ENCODE data around the gene EML5. TPM values are rescaled to one million over a fixed set of nuclear protein-coding genes. Genes with fewer than 3 reads are reported as not detected.

The EML5 gene
- total RNA-seq, 2 donors from 2014 or later: 8.3 to 17.2 TPM

DNA sequence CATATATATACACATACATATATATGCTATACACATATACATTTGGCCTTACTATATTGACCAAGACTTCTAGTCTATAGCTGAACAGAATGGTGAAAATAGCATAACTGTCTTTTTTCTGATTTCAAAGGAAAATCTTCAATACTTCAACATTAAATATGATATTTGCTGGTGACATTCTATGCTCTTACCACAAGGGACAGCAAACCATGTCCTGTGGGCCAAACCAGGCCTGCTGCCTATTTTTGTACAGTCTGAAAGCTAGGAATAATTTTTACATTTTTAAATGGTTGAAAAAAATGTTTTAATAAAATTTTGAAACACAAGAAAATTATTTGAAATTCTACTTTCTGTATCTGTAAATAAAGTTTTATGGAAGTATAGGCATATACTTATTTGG, 63.6 kb downstream of the EML5 start:
- TF ChIP-seq, protein P1, sequence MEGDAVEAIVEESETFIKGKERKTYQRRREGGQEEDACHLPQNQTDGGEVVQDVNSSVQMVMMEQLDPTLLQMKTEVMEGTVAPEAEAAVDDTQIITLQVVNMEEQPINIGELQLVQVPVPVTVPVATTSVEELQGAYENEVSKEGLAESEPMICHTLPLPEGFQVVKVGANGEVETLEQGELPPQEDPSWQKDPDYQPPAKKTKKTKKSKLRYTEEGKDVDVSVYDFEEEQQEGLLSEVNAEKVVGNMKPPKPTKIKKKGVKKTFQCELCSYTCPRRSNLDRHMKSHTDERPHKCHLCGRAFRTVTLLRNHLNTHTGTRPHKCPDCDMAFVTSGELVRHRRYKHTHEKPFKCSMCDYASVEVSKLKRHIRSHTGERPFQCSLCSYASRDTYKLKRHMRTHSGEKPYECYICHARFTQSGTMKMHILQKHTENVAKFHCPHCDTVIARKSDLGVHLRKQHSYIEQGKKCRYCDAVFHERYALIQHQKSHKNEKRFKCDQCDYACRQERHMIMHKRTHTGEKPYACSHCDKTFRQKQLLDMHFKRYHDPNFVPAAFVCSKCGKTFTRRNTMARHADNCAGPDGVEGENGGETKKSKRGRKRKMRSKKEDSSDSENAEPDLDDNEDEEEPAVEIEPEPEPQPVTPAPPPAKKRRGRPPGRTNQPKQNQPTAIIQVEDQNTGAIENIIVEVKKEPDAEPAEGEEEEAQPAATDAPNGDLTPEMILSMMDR (IDR thresholded peaks at IDR 0.05): no peak
- TF ChIP-seq POLR2A (IDR thresholded peaks at IDR 0.05) (no peak), POLR2AphosphoS5 (IDR thresholded peaks at IDR 0.05) (no peak)
- DNase-seq (ENCODE audit: low spot score): no peak
- intact Hi-C loops (cut with DNase I): no loop called here
- H3K4me3 ChIP-seq: no peak overlapping the region
- H3K9me3 ChIP-seq: no peaks in the 10 kb centered on the region
- no peak overlapping the region for H3K27ac ChIP-seq
- H3K27me3 ChIP-seq (replicated peaks; ENCODE audit: insufficient read depth): no peaks in the 10 kb centered on the region
- no peaks in the 10 kb centered on the region for H3K36me3 ChIP-seq
- no peaks in the 10 kb centered on the region for H3K4me1 ChIP-seq (replicated peaks)

DNA sequence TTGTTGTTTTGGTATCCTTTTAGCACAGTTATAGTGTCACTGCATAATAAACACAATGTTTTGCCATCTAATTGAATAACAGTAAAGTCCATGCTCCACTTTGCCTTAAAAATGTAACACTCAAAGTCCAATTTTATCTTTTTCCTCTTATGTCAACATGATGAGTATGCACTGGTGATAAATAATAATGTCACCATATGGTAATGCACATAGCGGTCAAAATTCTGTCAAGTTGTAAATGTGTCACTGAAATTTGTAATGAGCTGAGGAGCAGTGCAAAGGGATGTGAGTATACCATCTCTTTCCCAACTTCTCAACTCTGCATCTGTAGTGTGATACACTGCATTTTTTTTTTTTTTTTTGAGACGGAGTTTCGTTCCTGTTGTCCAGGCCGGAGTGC, 65.7 kb downstream of the EML5 start:
- TF ChIP-seq POLR2AphosphoS5 (IDR thresholded peaks at IDR 0.05) (no peak), POLR2A (IDR thresholded peaks at IDR 0.05) (no peak)
- TF ChIP-seq, protein P1 (IDR thresholded peaks at IDR 0.05): no peak
- no peaks in the 10 kb centered on the region for H3K4me1 ChIP-seq (replicated peaks)
- 85% methylated on average over 4 of the region's 4 CpGs for WGBS
- no peak for DNase-seq (ENCODE audit: low spot score)
- H3K27ac ChIP-seq: no peak overlapping the region
- H3K4me3 ChIP-seq: no peak overlapping the region
- H3K27me3 ChIP-seq (replicated peaks; ENCODE audit: insufficient read depth): no peaks in the 10 kb centered on the region
- H3K36me3 ChIP-seq: no peaks in the 10 kb centered on the region
- intact Hi-C loops (cut with DNase I): no loop called here
- H3K9me3 ChIP-seq: no peaks in the 10 kb centered on the region

DNA sequence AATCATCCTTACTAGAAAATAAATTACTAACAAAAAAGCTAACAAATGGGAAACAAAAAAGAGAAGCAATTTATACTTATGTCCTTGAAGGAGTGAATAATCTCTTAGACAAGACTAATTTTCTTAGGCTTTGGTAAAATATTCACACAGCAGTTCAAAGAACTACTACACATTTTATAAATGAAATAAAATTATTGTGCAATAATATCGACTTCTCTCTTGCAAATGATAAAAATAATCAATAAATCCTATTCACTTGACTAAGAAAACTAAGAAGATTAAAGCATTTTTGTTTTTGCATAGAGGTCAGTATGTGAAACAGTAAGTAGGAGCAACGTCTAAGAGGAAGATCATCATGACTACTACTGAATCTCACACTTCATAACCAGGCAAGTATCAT, 82.0 kb downstream of the EML5 start:
- no peak for DNase-seq (ENCODE audit: low spot score)
- WGBS: 78% methylated on average over 2 of the region's 2 CpGs

DNA sequence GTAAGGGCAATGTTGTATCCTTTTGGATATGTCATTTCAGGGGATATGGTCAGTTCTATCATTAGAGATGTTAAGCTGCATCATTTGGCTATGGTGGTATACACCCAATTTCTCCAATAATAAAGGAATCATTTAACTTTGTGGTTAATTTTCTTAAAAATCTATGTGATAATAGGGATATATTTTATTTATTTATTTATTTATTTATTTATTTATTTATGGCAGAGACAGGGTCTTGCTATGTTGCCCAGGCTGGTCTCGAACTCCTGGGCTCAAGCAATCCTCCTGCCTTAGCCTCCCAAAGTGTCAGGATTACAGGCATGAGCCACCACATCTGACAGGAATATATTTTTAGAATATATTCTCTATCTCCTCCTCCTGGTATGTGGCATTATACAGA, 85.7 kb downstream of the EML5 start:
- Histone ChIP-seq H3K27me3 (replicated peaks; ENCODE audit: insufficient read depth) (no peaks in the 10 kb centered on the region), H3K27ac (no peak overlapping the region), H3K4me1 (replicated peaks) (no peaks in the 10 kb centered on the region), H3K9me3 (no peaks in the 10 kb centered on the region), H3K36me3 (no peaks in the 10 kb centered on the region), H3K4me3 (no peak overlapping the region)
- no peak for DNase-seq (ENCODE audit: low spot score)
- no peak for TF ChIP-seq POLR2A (IDR thresholded peaks at IDR 0.05)
- TF ChIP-seq, protein P1 (IDR thresholded peaks at IDR 0.05): no peak
- TF ChIP-seq POLR2AphosphoS5 (IDR thresholded peaks at IDR 0.05): no peak
- intact Hi-C loops (cut with DNase I): no loop called here
- 95% methylated on average over 1 of the region's 1 CpG for WGBS

More for the DNA sequence above, 82.0 kb downstream of the EML5 start:
- Histone ChIP-seq H3K27ac (no peak overlapping the region), H3K9me3 (no peaks in the 10 kb centered on the region), H3K27me3 (replicated peaks; ENCODE audit: insufficient read depth) (no peaks in the 10 kb centered on the region), H3K4me1 (replicated peaks) (no peaks in the 10 kb centered on the region), H3K36me3 (no peaks in the 10 kb centered on the region), H3K4me3 (no peak overlapping the region)
- no peak for TF ChIP-seq POLR2A (IDR thresholded peaks at IDR 0.05)
- TF ChIP-seq, protein P1 (IDR thresholded peaks at IDR 0.05): no peak
- no peak for TF ChIP-seq POLR2AphosphoS5 (IDR thresholded peaks at IDR 0.05)
- intact Hi-C loops (cut with DNase I): no loop called here

DNA sequence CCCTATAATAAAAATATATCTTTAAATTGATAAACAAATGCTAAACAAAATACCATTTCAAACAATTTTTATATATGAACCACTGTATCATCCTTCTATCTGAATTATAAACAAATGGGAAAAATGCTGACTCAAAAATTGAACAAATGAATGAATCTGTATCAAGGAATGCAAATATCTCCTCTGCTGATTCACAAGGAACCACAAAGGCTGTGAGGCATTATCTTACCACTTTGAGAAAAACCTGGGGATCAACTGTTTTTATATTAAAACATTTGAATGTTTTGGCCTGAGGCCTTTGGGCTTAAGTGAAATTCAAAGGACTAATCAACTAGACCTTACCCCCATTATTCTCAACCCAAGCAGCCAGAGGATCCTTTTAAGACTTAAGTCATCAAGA, 86.3 kb downstream of the EML5 start:
- TF ChIP-seq, protein P1 (IDR thresholded peaks at IDR 0.05): no peak
- TF ChIP-seq POLR2A (IDR thresholded peaks at IDR 0.05) (no peak), POLR2AphosphoS5 (IDR thresholded peaks at IDR 0.05) (no peak)
- no peak for DNase-seq (ENCODE audit: low spot score)
- no peaks in the 10 kb centered on the region for H3K27me3 ChIP-seq (replicated peaks; ENCODE audit: insufficient read depth)

More for the DNA sequence above, 86.3 kb downstream of the EML5 start:
- Histone ChIP-seq H3K9me3 (no peaks in the 10 kb centered on the region), H3K4me3 (no peak overlapping the region), H3K27ac (no peak overlapping the region), H3K4me1 (replicated peaks) (no peaks in the 10 kb centered on the region), H3K36me3 (no peaks in the 10 kb centered on the region)
- intact Hi-C loops (cut with DNase I): no loop called here

All from prostate gland (tissue), 2 donors.